ENCODE measurements around the gene CNN3. TPM values are rescaled to one million over a fixed set of nuclear protein-coding genes. Genes with fewer than 3 reads are reported as not detected.

Gene CNN3
- total and polyA plus RNA-seq, 4 donors, result 43.9 to 87.4 (median 69.6) TPM

DNA sequence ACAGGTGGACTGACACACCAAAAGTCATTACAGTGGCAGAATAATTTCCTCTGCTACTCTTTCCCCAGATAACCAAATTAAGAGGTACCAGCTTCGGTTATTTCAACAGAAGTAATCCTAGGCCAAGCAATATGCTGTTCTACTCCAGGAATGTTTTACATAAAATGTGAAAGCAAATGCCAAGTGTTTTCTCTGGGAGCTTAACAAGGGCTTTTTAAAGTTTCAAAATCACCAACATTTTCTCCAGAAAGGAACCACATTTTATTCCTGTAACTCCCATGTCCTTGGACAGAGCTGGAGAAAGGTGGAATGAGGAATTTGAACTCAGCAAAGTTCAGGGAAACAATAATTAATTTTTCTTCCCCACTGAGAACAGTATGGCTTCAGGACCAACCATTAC lies 27.2 kb downstream of the CNN3 start:
- H3K4me1 ChIP-seq (ENCODE audit: control insufficient read depth in 4 of 4, insufficient read depth in 4 of 4, low read length in 3 of 4), result no peaks in the 10 kb centered on the region
- no peak for DNase-seq (ENCODE audit: low spot score)
- 86% methylated on average over 1 of the region's 1 CpG for WGBS
- no peak overlapping the region for H3K27ac ChIP-seq (ENCODE audit: low read depth in 1 of 2, low read length in 2 of 2)
- no peak overlapping the region for H3K9ac ChIP-seq (ENCODE audit: low read depth in 1 of 2, low read length in 2 of 2)
- H3K4me3 ChIP-seq (ENCODE audit: low read depth in 1 of 3, low read length in 3 of 3), result no peak overlapping the region
- no peaks in the 10 kb centered on the region for H3K27me3 ChIP-seq (ENCODE audit: control insufficient read depth in 4 of 4, insufficient read depth in 4 of 4, low read length in 3 of 4)
- H3K9me3 ChIP-seq (ENCODE audit: control insufficient read depth in 4 of 4, low read length in 3 of 4), result no peaks in the 10 kb centered on the region
- H3K36me3 ChIP-seq (ENCODE audit: control insufficient read depth in 4 of 4, insufficient read depth in 3 of 4, low read depth in 1 of 4, low read length in 3 of 4), result peaks cover 3 to 54% (median 39%) of the 10 kb centered on the region in 4 donors
- TF ChIP-seq, protein P1, sequence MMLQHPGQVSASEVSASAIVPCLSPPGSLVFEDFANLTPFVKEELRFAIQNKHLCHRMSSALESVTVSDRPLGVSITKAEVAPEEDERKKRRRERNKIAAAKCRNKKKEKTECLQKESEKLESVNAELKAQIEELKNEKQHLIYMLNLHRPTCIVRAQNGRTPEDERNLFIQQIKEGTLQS (IDR thresholded peaks at IDR 0.05), result no peak

DNA sequence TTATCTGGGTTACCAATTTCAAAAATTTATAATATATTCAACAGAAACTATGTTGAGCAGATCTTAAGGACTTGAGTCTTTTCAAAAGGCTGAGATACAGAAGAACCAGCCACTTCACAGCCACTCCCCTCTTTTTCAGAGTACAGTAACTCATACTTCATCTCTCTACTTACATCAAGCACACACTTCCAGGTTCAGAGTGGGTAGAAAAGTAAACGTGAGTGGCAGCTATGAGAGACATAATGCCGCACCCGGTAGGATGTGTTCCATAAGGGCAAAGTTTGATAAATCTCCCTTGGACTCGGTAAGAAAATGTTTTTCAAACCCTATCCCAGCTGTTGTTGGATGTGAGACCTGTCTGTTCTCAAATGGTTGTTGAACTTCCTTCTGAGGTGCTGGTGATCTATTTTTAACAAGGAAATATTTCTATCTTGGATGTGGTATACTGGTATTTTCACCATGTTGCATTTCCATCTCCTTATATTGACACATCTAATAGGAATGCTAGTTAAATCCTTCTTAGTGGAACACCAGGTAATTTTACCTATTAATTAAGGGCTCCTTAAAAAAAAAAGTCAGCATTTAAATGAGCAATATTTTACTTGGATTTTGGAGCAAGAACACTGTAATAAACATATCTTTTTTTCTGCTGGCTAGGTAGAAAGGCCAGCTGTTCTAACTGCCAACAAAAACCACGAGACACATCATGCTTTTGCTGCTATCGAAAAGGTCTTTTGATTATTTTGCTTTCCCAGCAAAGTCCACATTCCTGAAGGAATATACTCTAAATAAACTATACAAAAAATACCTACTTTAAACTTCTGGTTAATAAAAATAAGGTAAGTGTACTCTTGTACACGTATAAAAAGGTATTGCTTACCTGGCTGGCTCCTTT lies 28.2 kb downstream of the CNN3 start:
- Histone ChIP-seq H3K27me3 (ENCODE audit: control insufficient read depth in 4 of 4, insufficient read depth in 4 of 4, low read length in 3 of 4) (no peaks in the 10 kb centered on the region), H3K27ac (ENCODE audit: low read depth in 1 of 2, low read length in 2 of 2) (no peak overlapping the region), H3K9me3 (ENCODE audit: control insufficient read depth in 4 of 4, low read length in 3 of 4) (no peaks in the 10 kb centered on the region), H3K4me1 (ENCODE audit: control insufficient read depth in 4 of 4, insufficient read depth in 4 of 4, low read length in 3 of 4) (no peaks in the 10 kb centered on the region), H3K36me3 (ENCODE audit: control insufficient read depth in 4 of 4, insufficient read depth in 3 of 4, low read depth in 1 of 4, low read length in 3 of 4) (peaks cover 3 to 56% (median 39%) of the 10 kb centered on the region in 4 donors), H3K4me3 (ENCODE audit: low read depth in 1 of 3, low read length in 3 of 3) (no peak overlapping the region), H3K9ac (ENCODE audit: low read depth in 1 of 2, low read length in 2 of 2) (no peak overlapping the region)
- 85% methylated on average over 7 of the region's 7 CpGs for WGBS
- TF ChIP-seq TAF1 (conservative IDR thresholded peaks at IDR 0.05), result no peak
- TF ChIP-seq HNF4A (conservative IDR thresholded peaks at IDR 0.05), result no peak
- DNase-seq (ENCODE audit: low spot score), result no peak

DNA sequence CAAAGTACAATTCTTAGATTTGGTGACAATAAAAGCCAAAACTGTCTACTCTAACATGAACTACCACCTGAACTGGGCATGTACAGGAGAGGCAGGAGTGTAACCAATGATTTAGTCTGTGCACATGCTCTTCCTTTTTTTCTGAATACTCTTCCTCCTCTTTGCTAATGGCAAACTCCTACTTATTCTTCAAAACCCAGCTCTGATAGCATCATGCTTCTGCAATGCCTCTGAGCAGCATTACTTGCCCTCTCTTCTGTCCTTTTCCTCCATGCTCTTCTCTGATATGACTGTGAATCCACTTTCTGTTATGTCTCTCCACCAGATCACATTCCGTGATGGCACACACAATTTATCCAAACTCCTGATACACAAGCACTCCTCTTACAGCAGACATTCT lies 31.4 kb downstream of the CNN3 start:
- no peak overlapping the region for H3K4me3 ChIP-seq (ENCODE audit: low read depth in 1 of 3, low read length in 3 of 3)
- no peaks in the 10 kb centered on the region for H3K9me3 ChIP-seq (ENCODE audit: control insufficient read depth in 4 of 4, low read length in 3 of 4)
- H3K9ac ChIP-seq (ENCODE audit: low read depth in 1 of 2, low read length in 2 of 2), result no peak overlapping the region
- no peak overlapping the region for H3K27ac ChIP-seq (ENCODE audit: low read depth in 1 of 2, low read length in 2 of 2)
- H3K27me3 ChIP-seq (ENCODE audit: control insufficient read depth in 4 of 4, insufficient read depth in 4 of 4, low read length in 3 of 4), result no peaks in the 10 kb centered on the region
- H3K36me3 ChIP-seq (ENCODE audit: control insufficient read depth in 4 of 4, insufficient read depth in 3 of 4, low read depth in 1 of 4, low read length in 3 of 4), result peaks cover 3 to 47% (median 29%) of the 10 kb centered on the region in 4 donors
- TF ChIP-seq, protein P2, sequence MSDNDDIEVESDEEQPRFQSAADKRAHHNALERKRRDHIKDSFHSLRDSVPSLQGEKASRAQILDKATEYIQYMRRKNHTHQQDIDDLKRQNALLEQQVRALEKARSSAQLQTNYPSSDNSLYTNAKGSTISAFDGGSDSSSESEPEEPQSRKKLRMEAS (IDR thresholded peaks at IDR 0.05), result no peak
- TF ChIP-seq, protein P3, sequence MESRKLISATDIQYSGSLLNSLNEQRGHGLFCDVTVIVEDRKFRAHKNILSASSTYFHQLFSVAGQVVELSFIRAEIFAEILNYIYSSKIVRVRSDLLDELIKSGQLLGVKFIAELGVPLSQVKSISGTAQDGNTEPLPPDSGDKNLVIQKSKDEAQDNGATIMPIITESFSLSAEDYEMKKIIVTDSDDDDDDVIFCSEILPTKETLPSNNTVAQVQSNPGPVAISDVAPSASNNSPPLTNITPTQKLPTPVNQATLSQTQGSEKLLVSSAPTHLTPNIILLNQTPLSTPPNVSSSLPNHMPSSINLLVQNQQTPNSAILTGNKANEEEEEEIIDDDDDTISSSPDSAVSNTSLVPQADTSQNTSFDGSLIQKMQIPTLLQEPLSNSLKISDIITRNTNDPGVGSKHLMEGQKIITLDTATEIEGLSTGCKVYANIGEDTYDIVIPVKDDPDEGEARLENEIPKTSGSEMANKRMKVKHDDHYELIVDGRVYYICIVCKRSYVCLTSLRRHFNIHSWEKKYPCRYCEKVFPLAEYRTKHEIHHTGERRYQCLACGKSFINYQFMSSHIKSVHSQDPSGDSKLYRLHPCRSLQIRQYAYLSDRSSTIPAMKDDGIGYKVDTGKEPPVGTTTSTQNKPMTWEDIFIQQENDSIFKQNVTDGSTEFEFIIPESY (IDR thresholded peaks at IDR 0.05), result no peak
- TF ChIP-seq RAD21 (IDR thresholded peaks at IDR 0.05) (no peak), GABPA (IDR thresholded peaks at IDR 0.05 in 1 of 2, conservative IDR thresholded peaks at IDR 0.05 in 1 of 2) (no peak), TAF1 (conservative IDR thresholded peaks at IDR 0.05) (no peak), FOXA1 (IDR thresholded peaks at IDR 0.05) (no peak), RXRA (IDR thresholded peaks at IDR 0.05) (no peak), SP1 (IDR thresholded peaks at IDR 0.05) (no peak), HNF4A (conservative IDR thresholded peaks at IDR 0.05) (no peak), JUND (IDR thresholded peaks at IDR 0.05) (no peak), YY1 (IDR thresholded peaks at IDR 0.05) (no peak), NR2F2 (IDR thresholded peaks at IDR 0.05) (no peak), EGR1 (IDR thresholded peaks at IDR 0.05; ENCODE audit: low read depth in 2 of 2) (no peak), HNF4G (IDR thresholded peaks at IDR 0.05) (no peak), FOXA2 (IDR thresholded peaks at IDR 0.05) (no peak)
- TF ChIP-seq, protein P4, sequence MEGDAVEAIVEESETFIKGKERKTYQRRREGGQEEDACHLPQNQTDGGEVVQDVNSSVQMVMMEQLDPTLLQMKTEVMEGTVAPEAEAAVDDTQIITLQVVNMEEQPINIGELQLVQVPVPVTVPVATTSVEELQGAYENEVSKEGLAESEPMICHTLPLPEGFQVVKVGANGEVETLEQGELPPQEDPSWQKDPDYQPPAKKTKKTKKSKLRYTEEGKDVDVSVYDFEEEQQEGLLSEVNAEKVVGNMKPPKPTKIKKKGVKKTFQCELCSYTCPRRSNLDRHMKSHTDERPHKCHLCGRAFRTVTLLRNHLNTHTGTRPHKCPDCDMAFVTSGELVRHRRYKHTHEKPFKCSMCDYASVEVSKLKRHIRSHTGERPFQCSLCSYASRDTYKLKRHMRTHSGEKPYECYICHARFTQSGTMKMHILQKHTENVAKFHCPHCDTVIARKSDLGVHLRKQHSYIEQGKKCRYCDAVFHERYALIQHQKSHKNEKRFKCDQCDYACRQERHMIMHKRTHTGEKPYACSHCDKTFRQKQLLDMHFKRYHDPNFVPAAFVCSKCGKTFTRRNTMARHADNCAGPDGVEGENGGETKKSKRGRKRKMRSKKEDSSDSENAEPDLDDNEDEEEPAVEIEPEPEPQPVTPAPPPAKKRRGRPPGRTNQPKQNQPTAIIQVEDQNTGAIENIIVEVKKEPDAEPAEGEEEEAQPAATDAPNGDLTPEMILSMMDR (IDR thresholded peaks at IDR 0.05; ENCODE audit: low read depth, low read length, missing input control), result no peak
- TF ChIP-seq, protein P1 (IDR thresholded peaks at IDR 0.05), result no peak
- TF ChIP-seq, protein P5, sequence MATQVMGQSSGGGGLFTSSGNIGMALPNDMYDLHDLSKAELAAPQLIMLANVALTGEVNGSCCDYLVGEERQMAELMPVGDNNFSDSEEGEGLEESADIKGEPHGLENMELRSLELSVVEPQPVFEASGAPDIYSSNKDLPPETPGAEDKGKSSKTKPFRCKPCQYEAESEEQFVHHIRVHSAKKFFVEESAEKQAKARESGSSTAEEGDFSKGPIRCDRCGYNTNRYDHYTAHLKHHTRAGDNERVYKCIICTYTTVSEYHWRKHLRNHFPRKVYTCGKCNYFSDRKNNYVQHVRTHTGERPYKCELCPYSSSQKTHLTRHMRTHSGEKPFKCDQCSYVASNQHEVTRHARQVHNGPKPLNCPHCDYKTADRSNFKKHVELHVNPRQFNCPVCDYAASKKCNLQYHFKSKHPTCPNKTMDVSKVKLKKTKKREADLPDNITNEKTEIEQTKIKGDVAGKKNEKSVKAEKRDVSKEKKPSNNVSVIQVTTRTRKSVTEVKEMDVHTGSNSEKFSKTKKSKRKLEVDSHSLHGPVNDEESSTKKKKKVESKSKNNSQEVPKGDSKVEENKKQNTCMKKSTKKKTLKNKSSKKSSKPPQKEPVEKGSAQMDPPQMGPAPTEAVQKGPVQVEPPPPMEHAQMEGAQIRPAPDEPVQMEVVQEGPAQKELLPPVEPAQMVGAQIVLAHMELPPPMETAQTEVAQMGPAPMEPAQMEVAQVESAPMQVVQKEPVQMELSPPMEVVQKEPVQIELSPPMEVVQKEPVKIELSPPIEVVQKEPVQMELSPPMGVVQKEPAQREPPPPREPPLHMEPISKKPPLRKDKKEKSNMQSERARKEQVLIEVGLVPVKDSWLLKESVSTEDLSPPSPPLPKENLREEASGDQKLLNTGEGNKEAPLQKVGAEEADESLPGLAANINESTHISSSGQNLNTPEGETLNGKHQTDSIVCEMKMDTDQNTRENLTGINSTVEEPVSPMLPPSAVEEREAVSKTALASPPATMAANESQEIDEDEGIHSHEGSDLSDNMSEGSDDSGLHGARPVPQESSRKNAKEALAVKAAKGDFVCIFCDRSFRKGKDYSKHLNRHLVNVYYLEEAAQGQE (IDR thresholded peaks at IDR 0.05), result no peak
- H3K4me1 ChIP-seq (ENCODE audit: control insufficient read depth in 4 of 4, insufficient read depth in 4 of 4, low read length in 3 of 4), result no peaks in the 10 kb centered on the region
- no peak for DNase-seq (ENCODE audit: low spot score)
- 95% methylated on average over 1 of the region's 1 CpG for WGBS

Data from liver (tissue), 9 donors.